ENCODE results near the gene ALPI. TPM values are rescaled to one million over a fixed set of nuclear protein-coding genes. Genes with fewer than 3 reads are reported as not detected.

Gene ALPI
- total RNA-seq, 2 experiments from 2014 or later, result not detected

DNA sequence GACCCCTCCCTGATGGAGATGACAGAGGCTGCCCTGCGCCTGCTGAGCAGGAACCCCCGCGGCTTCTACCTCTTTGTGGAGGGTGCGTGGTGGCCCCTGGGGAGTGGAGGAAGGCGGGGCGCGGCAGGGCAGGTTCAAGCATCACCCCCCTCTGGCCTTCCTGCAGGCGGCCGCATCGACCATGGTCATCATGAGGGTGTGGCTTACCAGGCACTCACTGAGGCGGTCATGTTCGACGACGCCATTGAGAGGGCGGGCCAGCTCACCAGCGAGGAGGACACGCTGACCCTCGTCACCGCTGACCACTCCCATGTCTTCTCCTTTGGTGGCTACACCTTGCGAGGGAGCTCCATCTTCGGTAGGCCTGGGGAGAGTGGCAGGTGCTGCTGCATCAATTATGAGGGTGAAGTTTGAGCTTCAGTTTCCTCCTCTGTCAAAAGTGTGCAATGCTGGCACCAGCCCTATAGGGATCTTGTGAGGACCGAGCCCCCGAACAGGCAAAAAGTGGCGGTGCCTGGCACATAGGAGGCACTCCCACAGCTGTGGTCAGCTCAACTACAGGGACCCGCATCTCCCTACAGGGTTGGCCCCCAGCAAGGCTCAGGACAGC, 2.2 kb downstream of the ALPI start:
- Histone ChIP-seq H3K9me2 (ENCODE audit: insufficient read depth, low read length) (no peaks in the 10 kb centered on the region), H4K20me1 (ENCODE audit: insufficient read depth, low read length) (no peaks in the 10 kb centered on the region), H3K79me2 (ENCODE audit: insufficient read depth, low read depth, low read length) (no peaks in the 10 kb centered on the region), H2AFZ (ENCODE audit: low read length) (no peak overlapping the region), H3K27ac (ENCODE audit: low read depth, low read length, poor library complexity, severe bottlenecking) (no peak overlapping the region), H3K4me2 (ENCODE audit: low read length) (no peak overlapping the region), H3K4me3 (ENCODE audit: low read depth, low read length, poor library complexity, severe bottlenecking) (no peak overlapping the region), H3K9me3 (ENCODE audit: low read length) (no peaks in the 10 kb centered on the region), H3K4me1 (ENCODE audit: insufficient read depth, low read length, poor library complexity, severe bottlenecking) (no peaks in the 10 kb centered on the region), H3K36me3 (ENCODE audit: insufficient read depth, low read length) (no peaks in the 10 kb centered on the region)
- ChIA-PET POLR2A (interaction anchor here (0.9 kb wide), 1 partner anchor 8 kb away, joined by 3 read pairs; no protein-coding TSS in a partner anchor), CTCF (ENCODE audit: unreplicated experiment) (no interaction called here)
- intact Hi-C loops (cut with micrococcal nuclease; ENCODE audit: unreplicated experiment), result no loop called here
- no TSS peak for BruUV-seq (replicated peaks)
- no peak for TF ChIP-seq EZH2phosphoT487 (IDR thresholded peaks at IDR 0.05; ENCODE audit: borderline replicate concordance, low read depth, low read length)
- TF ChIP-seq, protein P1, sequence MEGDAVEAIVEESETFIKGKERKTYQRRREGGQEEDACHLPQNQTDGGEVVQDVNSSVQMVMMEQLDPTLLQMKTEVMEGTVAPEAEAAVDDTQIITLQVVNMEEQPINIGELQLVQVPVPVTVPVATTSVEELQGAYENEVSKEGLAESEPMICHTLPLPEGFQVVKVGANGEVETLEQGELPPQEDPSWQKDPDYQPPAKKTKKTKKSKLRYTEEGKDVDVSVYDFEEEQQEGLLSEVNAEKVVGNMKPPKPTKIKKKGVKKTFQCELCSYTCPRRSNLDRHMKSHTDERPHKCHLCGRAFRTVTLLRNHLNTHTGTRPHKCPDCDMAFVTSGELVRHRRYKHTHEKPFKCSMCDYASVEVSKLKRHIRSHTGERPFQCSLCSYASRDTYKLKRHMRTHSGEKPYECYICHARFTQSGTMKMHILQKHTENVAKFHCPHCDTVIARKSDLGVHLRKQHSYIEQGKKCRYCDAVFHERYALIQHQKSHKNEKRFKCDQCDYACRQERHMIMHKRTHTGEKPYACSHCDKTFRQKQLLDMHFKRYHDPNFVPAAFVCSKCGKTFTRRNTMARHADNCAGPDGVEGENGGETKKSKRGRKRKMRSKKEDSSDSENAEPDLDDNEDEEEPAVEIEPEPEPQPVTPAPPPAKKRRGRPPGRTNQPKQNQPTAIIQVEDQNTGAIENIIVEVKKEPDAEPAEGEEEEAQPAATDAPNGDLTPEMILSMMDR (conservative IDR thresholded peaks at IDR 0.05; ENCODE audit: low read length), result no peak
- no peak for DNase-seq (ENCODE audit: low spot score)

DNA sequence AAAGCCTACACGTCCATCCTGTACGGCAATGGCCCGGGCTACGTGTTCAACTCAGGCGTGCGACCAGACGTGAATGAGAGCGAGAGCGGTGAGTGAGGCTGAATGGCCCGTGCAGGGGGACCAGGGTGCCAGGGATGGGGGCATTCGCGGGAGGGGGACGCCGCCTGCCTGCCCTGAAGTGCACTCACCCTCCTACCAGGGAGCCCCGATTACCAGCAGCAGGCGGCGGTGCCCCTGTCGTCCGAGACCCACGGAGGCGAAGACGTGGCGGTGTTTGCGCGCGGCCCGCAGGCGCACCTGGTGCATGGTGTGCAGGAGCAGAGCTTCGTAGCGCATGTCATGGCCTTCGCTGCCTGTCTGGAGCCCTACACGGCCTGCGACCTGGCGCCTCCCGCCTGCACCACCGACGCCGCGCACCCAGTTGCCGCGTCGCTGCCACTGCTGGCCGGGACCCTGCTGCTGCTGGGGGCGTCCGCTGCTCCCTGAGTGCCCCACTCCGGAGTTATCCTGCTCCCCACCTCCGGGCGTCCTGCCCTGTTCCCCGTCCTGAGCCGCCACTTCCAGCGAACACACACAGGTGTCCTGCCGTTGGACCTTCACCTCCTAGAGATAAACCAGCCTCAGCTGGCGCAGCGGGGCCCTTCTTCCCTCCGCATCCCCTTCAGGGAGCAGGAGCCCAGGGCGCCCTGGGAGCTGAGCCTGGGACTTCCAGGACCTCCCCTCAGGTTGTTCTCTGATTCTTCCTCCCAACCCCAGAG, 2.9 kb downstream of the ALPI start:
- Histone ChIP-seq H3K36me3 (ENCODE audit: insufficient read depth, low read length) (no peaks in the 10 kb centered on the region), H3K4me1 (ENCODE audit: insufficient read depth, low read length, poor library complexity, severe bottlenecking) (no peaks in the 10 kb centered on the region), H3K9me3 (ENCODE audit: low read length) (no peaks in the 10 kb centered on the region), H3K9me2 (ENCODE audit: insufficient read depth, low read length) (no peaks in the 10 kb centered on the region), H3K27ac (ENCODE audit: low read depth, low read length, poor library complexity, severe bottlenecking) (no peak overlapping the region), H3K79me2 (ENCODE audit: insufficient read depth, low read depth, low read length) (no peaks in the 10 kb centered on the region), H3K4me3 (ENCODE audit: low read depth, low read length, poor library complexity, severe bottlenecking) (no peak overlapping the region), H2AFZ (ENCODE audit: low read length) (no peak overlapping the region), H3K4me2 (ENCODE audit: low read length) (no peak overlapping the region), H4K20me1 (ENCODE audit: insufficient read depth, low read length) (no peaks in the 10 kb centered on the region)
- no peak for TF ChIP-seq EZH2phosphoT487 (IDR thresholded peaks at IDR 0.05; ENCODE audit: borderline replicate concordance, low read depth, low read length)
- TF ChIP-seq, protein P1 (conservative IDR thresholded peaks at IDR 0.05; ENCODE audit: low read length), result no peak
- no peak for DNase-seq (ENCODE audit: low spot score)
- BruUV-seq (replicated peaks), result no TSS peak
- POLR2A ChIA-PET, result interaction anchor here (0.9 kb wide), 1 partner anchor 8 kb away, joined by 3 read pairs; no protein-coding TSS in a partner anchor
- CTCF ChIA-PET (ENCODE audit: unreplicated experiment), result no interaction called here
- intact Hi-C loops (cut with micrococcal nuclease; ENCODE audit: unreplicated experiment), result no loop called here

Measured in OCI-LY7 (cell line).